ENCODE data around the gene HS3ST3B1.

DNA sequence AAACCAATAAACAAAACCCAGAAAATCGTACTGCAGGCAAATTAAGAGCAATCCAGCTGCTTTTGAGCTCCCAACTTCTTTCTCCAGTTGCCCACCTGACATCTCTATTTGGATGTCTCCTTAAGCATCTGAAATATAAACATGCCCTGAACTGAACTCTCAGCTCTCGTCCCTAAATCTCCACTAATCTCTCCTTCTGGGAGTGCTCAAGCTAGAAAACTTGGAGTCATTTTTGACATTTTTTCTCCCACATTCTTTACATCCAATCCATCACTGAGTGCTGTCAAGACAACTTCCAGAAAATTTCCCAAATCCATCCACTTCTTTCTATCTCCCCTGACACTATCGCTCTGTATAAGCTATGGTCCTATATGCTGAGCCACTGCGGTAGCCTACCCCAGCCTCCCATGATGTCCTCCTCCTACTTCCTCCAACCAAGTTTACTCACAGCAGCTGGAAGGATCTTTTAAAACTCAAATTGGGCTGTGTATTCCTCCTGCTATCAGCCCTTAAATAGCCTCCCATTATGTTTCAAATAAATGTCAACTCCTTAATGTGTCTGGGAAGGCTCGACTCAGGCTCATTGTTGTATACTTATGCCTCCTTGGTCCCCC lies 53.1 kb downstream of the HS3ST3B1 start:
- no peak for TF ChIP-seq EZH2 (IDR thresholded peaks at IDR 0.05; ENCODE audit: low read depth, unreplicated experiment)
- TF ChIP-seq, protein P1, sequence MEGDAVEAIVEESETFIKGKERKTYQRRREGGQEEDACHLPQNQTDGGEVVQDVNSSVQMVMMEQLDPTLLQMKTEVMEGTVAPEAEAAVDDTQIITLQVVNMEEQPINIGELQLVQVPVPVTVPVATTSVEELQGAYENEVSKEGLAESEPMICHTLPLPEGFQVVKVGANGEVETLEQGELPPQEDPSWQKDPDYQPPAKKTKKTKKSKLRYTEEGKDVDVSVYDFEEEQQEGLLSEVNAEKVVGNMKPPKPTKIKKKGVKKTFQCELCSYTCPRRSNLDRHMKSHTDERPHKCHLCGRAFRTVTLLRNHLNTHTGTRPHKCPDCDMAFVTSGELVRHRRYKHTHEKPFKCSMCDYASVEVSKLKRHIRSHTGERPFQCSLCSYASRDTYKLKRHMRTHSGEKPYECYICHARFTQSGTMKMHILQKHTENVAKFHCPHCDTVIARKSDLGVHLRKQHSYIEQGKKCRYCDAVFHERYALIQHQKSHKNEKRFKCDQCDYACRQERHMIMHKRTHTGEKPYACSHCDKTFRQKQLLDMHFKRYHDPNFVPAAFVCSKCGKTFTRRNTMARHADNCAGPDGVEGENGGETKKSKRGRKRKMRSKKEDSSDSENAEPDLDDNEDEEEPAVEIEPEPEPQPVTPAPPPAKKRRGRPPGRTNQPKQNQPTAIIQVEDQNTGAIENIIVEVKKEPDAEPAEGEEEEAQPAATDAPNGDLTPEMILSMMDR (conservative IDR thresholded peaks at IDR 0.05; ENCODE audit: low read depth in 2 of 2) = no peak
- TF ChIP-seq POLR2AphosphoS5 (IDR thresholded peaks at IDR 0.05; ENCODE audit: low read depth) = no peak
- no peak for TF ChIP-seq CREB1 (CRISPR knock-in tag; IDR thresholded peaks at IDR 0.05; ENCODE audit: low read depth)
- no peak for TF ChIP-seq EZH2phosphoT487 (IDR thresholded peaks at IDR 0.05; ENCODE audit: unreplicated experiment)
- TF ChIP-seq JUNB (IDR thresholded peaks at IDR 0.05; ENCODE audit: unreplicated experiment) = no peak
- TF ChIP-seq, protein P2, sequence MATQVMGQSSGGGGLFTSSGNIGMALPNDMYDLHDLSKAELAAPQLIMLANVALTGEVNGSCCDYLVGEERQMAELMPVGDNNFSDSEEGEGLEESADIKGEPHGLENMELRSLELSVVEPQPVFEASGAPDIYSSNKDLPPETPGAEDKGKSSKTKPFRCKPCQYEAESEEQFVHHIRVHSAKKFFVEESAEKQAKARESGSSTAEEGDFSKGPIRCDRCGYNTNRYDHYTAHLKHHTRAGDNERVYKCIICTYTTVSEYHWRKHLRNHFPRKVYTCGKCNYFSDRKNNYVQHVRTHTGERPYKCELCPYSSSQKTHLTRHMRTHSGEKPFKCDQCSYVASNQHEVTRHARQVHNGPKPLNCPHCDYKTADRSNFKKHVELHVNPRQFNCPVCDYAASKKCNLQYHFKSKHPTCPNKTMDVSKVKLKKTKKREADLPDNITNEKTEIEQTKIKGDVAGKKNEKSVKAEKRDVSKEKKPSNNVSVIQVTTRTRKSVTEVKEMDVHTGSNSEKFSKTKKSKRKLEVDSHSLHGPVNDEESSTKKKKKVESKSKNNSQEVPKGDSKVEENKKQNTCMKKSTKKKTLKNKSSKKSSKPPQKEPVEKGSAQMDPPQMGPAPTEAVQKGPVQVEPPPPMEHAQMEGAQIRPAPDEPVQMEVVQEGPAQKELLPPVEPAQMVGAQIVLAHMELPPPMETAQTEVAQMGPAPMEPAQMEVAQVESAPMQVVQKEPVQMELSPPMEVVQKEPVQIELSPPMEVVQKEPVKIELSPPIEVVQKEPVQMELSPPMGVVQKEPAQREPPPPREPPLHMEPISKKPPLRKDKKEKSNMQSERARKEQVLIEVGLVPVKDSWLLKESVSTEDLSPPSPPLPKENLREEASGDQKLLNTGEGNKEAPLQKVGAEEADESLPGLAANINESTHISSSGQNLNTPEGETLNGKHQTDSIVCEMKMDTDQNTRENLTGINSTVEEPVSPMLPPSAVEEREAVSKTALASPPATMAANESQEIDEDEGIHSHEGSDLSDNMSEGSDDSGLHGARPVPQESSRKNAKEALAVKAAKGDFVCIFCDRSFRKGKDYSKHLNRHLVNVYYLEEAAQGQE (IDR thresholded peaks at IDR 0.05; ENCODE audit: unreplicated experiment) = no peak
- TF ChIP-seq ZNF114 (CRISPR knock-in tag; IDR thresholded peaks at IDR 0.05) = no peak
- no peak for TF ChIP-seq STAT1 (IDR thresholded peaks at IDR 0.05; ENCODE audit: unreplicated experiment)
